ENCODE results near the gene ABCB8. TPM values are rescaled to one million over a fixed set of nuclear protein-coding genes. Genes with fewer than 3 reads are reported as not detected.
A peak's percentile ranks its signal among the peaks of the same experiment; 100 is the strongest.

ABCB8 gene
- total RNA-seq, 4 donors from 2014 or later = 13.2 to 33.0 (median 18.8) TPM

DNA sequence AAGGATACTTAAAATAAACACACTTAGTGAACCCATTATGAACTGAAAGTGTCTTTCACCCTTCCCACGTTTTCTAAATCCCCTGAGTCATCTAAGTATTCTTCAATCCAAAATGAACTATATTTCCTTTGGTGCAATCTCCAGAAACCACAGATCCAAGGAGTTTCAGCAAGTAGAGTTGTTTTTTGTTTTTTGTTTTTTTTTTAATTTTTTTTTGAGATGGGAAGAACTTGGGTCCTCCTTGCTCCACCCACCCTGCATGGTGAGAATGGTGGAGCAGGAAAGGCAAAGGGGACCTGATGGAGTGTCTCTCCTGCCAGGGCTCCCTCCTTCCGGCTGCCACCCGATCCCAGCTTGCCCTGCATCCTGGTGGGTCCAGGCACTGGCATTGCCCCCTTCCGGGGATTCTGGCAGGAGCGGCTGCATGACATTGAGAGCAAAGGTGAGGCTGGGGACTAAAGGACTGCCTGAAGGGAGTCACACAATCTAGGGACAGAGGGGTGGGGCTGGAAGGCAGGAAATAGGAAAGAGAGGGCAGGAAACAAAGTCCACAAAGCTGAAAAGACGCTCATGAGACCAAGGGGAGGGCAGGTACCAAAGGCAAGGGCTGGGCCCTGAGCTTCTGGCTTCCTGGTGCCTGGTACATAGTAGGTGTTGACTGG lies 16.1 kb upstream of the ABCB8 start:
- 55 to 71% methylated on average over 2 to 3 of the region's 6 CpGs for WGBS, 2 donors (ENCODE audit: low coverage in 1 of 2)
- Histone ChIP-seq H3K27me3 (peaks cover 93% of the 10 kb centered on the region), H3K9me3 (no peaks in the 10 kb centered on the region), H3K36me3 (no peaks in the 10 kb centered on the region), H3K4me3 (no peak overlapping the region), H3K27ac (no peak overlapping the region), H3K4me1 (peaks cover 0 to 50% (median 14%) of the 10 kb centered on the region in 3 donors)
- ATAC-seq = no peak
- TF ChIP-seq EP300 (IDR thresholded peaks at IDR 0.05) (no peak), POLR2A (IDR thresholded peaks at IDR 0.05) (no peak), POLR2AphosphoS5 (IDR thresholded peaks at IDR 0.05) (no peak)
- TF ChIP-seq, protein P1, sequence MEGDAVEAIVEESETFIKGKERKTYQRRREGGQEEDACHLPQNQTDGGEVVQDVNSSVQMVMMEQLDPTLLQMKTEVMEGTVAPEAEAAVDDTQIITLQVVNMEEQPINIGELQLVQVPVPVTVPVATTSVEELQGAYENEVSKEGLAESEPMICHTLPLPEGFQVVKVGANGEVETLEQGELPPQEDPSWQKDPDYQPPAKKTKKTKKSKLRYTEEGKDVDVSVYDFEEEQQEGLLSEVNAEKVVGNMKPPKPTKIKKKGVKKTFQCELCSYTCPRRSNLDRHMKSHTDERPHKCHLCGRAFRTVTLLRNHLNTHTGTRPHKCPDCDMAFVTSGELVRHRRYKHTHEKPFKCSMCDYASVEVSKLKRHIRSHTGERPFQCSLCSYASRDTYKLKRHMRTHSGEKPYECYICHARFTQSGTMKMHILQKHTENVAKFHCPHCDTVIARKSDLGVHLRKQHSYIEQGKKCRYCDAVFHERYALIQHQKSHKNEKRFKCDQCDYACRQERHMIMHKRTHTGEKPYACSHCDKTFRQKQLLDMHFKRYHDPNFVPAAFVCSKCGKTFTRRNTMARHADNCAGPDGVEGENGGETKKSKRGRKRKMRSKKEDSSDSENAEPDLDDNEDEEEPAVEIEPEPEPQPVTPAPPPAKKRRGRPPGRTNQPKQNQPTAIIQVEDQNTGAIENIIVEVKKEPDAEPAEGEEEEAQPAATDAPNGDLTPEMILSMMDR (IDR thresholded peaks at IDR 0.05) = no peak

DNA sequence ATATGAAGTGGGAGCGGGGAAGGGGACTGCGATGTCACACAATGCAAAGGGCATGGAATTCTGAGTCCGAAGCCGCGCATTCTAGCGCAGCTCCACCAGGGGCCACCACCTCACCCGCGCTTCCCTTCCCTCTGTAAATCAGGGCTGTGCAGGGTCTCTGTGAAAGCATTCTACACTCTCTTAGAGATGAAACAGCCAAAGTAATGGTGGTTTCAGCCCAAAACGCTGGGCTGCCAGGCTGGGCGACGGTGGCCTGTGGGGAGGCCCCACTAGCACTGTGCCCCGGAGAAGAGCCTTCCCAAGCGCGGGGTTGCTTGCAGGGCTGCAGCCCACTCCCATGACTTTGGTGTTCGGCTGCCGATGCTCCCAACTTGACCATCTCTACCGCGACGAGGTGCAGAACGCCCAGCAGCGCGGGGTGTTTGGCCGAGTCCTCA lies 15.3 kb upstream of the ABCB8 start:
- Histone ChIP-seq H3K36me3 (no peaks in the 10 kb centered on the region), H3K9me3 (no peaks in the 10 kb centered on the region), H3K4me3 (peak overlapping the region in 1 of 2 donors; percentile 40), H3K27me3 (peaks cover 100% of the 10 kb centered on the region), H3K4me1 (peaks cover 0 to 49% (median 18%) of the 10 kb centered on the region in 3 donors), H3K27ac (no peak overlapping the region)
- 48% methylated on average over 9 of the region's 23 CpGs; no CpG with 5 or more reads in 1 of the 2 donors for WGBS, 2 donors (ENCODE audit: low coverage in 1 of 2)
- no peak for ATAC-seq
- TF ChIP-seq POLR2A (IDR thresholded peaks at IDR 0.05) (no peak), EP300 (IDR thresholded peaks at IDR 0.05) (no peak)
- TF ChIP-seq, protein P1 (IDR thresholded peaks at IDR 0.05) = peak in 3 of 4 experiments; percentile 13 to 44 (median 35)

DNA sequence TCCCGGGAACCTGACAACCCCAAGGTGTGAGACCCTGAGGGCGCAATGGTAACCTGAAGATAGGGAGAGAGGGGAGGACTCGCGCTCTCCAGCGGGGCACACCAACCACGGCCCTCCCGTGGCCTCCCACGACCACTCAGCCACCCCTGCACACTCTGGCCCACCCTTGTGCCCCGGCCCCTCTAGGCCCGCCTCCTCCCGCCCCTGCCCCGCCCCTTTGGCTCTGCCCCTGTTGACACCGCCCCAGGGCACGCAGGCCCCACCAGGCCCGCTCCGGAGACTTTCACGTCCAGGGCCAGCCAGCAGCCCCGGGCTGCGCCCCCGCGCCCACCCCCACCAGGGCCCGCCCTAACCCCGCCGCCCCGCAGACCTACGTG lies 14.9 kb upstream of the ABCB8 start:
- peaks cover 100% of the 10 kb centered on the region for H3K27me3 ChIP-seq
- H3K36me3 ChIP-seq = no peaks in the 10 kb centered on the region
- H3K9me3 ChIP-seq = no peaks in the 10 kb centered on the region
- no peak overlapping the region for H3K27ac ChIP-seq
- H3K4me3 ChIP-seq = peak overlapping the region in 1 of 2 donors; percentile 40
- TF ChIP-seq POLR2A (IDR thresholded peaks at IDR 0.05) = no peak
- TF ChIP-seq EP300 (IDR thresholded peaks at IDR 0.05) = no peak
- no CpG with 5 or more reads among the region's 26 CpGs for whole genome bisulfite sequencing, 2 donors (ENCODE audit: low coverage in 1 of 2)
- H3K4me1 ChIP-seq = peaks cover 0 to 49% (median 22%) of the 10 kb centered on the region in 3 donors
- ATAC-seq = no peak

DNA sequence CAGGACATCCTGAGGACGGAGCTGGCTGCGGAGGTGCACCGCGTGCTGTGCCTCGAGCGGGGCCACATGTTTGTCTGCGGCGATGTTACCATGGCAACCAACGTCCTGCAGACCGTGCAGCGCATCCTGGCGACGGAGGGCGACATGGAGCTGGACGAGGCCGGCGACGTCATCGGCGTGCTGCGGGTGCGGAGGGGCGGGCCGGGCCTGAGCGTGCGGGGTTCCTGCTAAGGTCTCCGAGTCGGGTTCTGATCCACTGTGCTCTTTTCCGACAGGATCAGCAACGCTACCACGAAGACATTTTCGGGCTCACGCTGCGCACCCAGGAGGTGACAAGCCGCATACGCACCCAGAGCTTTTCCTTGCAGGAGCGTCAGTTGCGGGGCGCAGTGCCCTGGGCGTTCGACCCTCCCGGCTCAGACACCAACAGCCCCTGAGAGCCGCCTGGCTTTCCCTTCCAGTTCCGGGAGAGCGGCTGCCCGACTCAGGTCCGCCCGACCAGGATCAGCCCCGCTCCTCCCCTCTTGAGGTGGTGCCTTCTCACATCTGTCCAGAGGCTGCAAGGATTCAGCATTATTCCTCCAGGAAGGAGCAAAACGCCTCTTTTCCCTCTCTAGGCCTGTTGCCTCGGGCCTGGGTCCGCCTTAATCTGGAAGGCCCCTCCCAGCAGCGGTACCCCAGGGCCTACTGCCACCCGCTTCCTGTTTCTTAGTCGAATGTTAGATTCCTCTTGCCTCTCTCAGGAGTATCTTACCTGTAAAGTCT lies 14.3 kb upstream of the ABCB8 start:
- no peak for TF ChIP-seq EP300 (IDR thresholded peaks at IDR 0.05)
- TF ChIP-seq, protein P1 (IDR thresholded peaks at IDR 0.05) = peak in 1 of 4 experiments; percentile 17
- ATAC-seq = peak; percentile 20
- WGBS, 2 donors (ENCODE audit: low coverage in 1 of 2) = 57 to 61% methylated on average over 6 to 7 of the region's 55 CpGs

DNA sequence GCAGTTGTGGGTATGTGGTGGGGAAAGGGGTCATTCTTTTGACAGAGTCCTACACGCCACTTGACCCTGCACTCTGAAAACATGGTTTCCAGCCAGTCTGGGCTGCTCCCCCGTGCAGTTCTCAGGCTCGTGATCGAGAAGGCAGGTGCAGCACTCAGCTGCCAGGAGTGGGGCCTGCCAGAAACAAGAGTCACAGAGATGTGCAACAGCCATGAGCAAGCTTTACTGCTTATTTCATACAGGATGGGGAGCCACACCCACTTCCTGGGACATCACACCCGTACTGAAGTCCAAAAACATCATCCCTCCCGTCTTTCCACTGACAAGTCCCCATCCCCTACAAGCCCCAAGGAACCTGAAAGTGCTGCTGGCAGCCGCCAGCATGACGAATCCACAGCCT lies 13.3 kb upstream of the ABCB8 start:
- TF ChIP-seq POLR2A (IDR thresholded peaks at IDR 0.05) (no peak), POLR2AphosphoS5 (IDR thresholded peaks at IDR 0.05) (no peak), EP300 (IDR thresholded peaks at IDR 0.05) (no peak)
- TF ChIP-seq, protein P1 (IDR thresholded peaks at IDR 0.05) = no peak
- WGBS, 2 donors (ENCODE audit: low coverage in 1 of 2) = 73 to 80% methylated on average over 1 to 4 of the region's 8 CpGs
- no peaks in the 10 kb centered on the region for H3K36me3 ChIP-seq
- ATAC-seq = no peak
- no peak overlapping the region for H3K27ac ChIP-seq
- no peak overlapping the region for H3K4me3 ChIP-seq
- peaks cover 100% of the 10 kb centered on the region for H3K27me3 ChIP-seq
- H3K9me3 ChIP-seq = no peaks in the 10 kb centered on the region
- H3K4me1 ChIP-seq = peaks cover 0 to 47% (median 30%) of the 10 kb centered on the region in 3 donors

More for the DNA sequence above, 14.3 kb upstream of the ABCB8 start:
- H3K9me3 ChIP-seq = no peaks in the 10 kb centered on the region
- H3K4me1 ChIP-seq = peaks cover 0 to 49% (median 26%) of the 10 kb centered on the region in 3 donors
- no peaks in the 10 kb centered on the region for H3K36me3 ChIP-seq
- H3K4me3 ChIP-seq = peak overlapping the region in 1 of 2 donors; percentile 40
- no peak overlapping the region for H3K27ac ChIP-seq
- H3K27me3 ChIP-seq = peaks cover 100% of the 10 kb centered on the region
